Endothelial cell (in vitro differentiated cells): ENCODE results near the gene ACACA. TPM values are rescaled to one million over a fixed set of nuclear protein-coding genes. Genes with fewer than 3 reads are reported as not detected.

Source experiments
- DNase-seq: peaks from one replicate; pipeline ENCODE4 v3.0.0; 2021; ENCODE audit warnings: low spot score
- H3K27ac Mint-ChIP-seq: one replicate; pipeline ENCODE4 v1.8.0; 2021; ENCODE audit warnings: mixed read lengths, inconsistent platforms; ENCODE audit not compliant: unreplicated experiment
- H3K27me3 Mint-ChIP-seq: one replicate; pipeline ENCODE4 v1.8.0; 2021; ENCODE audit warnings: mild to moderate bottlenecking, moderate library complexity, mixed read lengths, inconsistent platforms; ENCODE audit not compliant: unreplicated experiment
- H3K36me3 Mint-ChIP-seq: one replicate; pipeline ENCODE4 v1.8.0; 2021; ENCODE audit warnings: mild to moderate bottlenecking, low read depth, mixed read lengths, inconsistent platforms; ENCODE audit not compliant: unreplicated experiment
- H3K4me1 Mint-ChIP-seq: one replicate; pipeline ENCODE4 v1.8.0; 2021; ENCODE audit warnings: mild to moderate bottlenecking, mixed read lengths, inconsistent platforms; ENCODE audit not compliant: unreplicated experiment
- H3K4me3 Mint-ChIP-seq: one replicate; pipeline ENCODE4 v1.8.0; 2021; ENCODE audit warnings: mild to moderate bottlenecking, mixed read lengths, inconsistent platforms; ENCODE audit not compliant: unreplicated experiment
- H3K9me3 Mint-ChIP-seq: one replicate; pipeline ENCODE4 v1.8.0; 2021; ENCODE audit warnings: mixed read lengths, inconsistent platforms; ENCODE audit not compliant: unreplicated experiment
- CTCF ChIP-seq: fragments of 200-600 bp; sonication (generic); IDR thresholded peaks from one replicate; pipeline ENCODE4 v1.5.0; 2021; ENCODE audit warnings: antibody characterized with exemption; ENCODE audit not compliant: unreplicated experiment
- total RNA-seq: library from RNA; stranded (reverse); fragmentation: NEBNext Ultra II Directional; extraction: Animal tissue kit (Norgen Biotek cat#: 25700); gene quantifications from one replicate; pipeline ENCODE4 v1.2.1, GENCODE V29; 2021; ENCODE audit not compliant: unreplicated experiment

The ACACA gene
- total RNA-seq, 1 donor from 2014 or later = 91.5 TPM

GRCh38 chr17:37214416-37214815 is 192.2 kb downstream of the ACACA start:
- H3K4me1 Mint-ChIP-seq = peaks cover 3% of the 10 kb centered on the region
- H3K27me3 Mint-ChIP-seq = peaks cover 1% of the 10 kb centered on the region
- H3K27ac Mint-ChIP-seq = no peak overlapping the region
- no peak for DNase-seq
- no peaks in the 10 kb centered on the region for H3K9me3 Mint-ChIP-seq
- peaks cover 3% of the 10 kb centered on the region for H3K36me3 Mint-ChIP-seq
- no peak overlapping the region for H3K4me3 Mint-ChIP-seq
- TF ChIP-seq CTCF = no peak

GRCh38 chr17:37213927-37214326 is 192.7 kb downstream of the ACACA start:
- TF ChIP-seq CTCF = no peak
- Mint-ChIP-seq H3K27ac (no peak overlapping the region), H3K36me3 (peaks cover 3% of the 10 kb centered on the region), H3K27me3 (peaks cover 1% of the 10 kb centered on the region), H3K4me1 (peaks cover 2% of the 10 kb centered on the region), H3K4me3 (no peak overlapping the region), H3K9me3 (no peaks in the 10 kb centered on the region)
- DNase-seq = no peak

- H3K27me3 Mint-ChIP-seq = peaks cover 1% of the 10 kb centered on the region
- no peak overlapping the region for H3K4me3 Mint-ChIP-seq
- peaks cover 3% of the 10 kb centered on the region for H3K36me3 Mint-ChIP-seq
- no peaks in the 10 kb centered on the region for H3K4me1 Mint-ChIP-seq
- no peak overlapping the region for H3K27ac Mint-ChIP-seq
- no peak for DNase-seq
- no peaks in the 10 kb centered on the region for H3K9me3 Mint-ChIP-seq
- TF ChIP-seq CTCF = no peak
Measured at GRCh38 chr17:37212179-37212578, 194.5 kb downstream of the ACACA start.

- Mint-ChIP-seq H3K9me3 (no peaks in the 10 kb centered on the region), H3K4me1 (no peaks in the 10 kb centered on the region), H3K27ac (no peak overlapping the region), H3K4me3 (no peak overlapping the region), H3K27me3 (peaks cover 1% of the 10 kb centered on the region), H3K36me3 (peaks cover 3% of the 10 kb centered on the region)
- DNase-seq = no peak
- TF ChIP-seq CTCF = no peak
Measured at GRCh38 chr17:37211136-37211535, 195.5 kb downstream of the ACACA start.

GRCh38 chr17:37207103-37207502 is 199.5 kb downstream of the ACACA start:
- Mint-ChIP-seq H3K4me1 (no peaks in the 10 kb centered on the region), H3K36me3 (peaks cover 8% of the 10 kb centered on the region)
- no peak for TF ChIP-seq CTCF

More at GRCh38 chr17:37207103-37207502, 199.5 kb downstream of the ACACA start:
- no peak overlapping the region for H3K4me3 Mint-ChIP-seq
- H3K27me3 Mint-ChIP-seq = no peaks in the 10 kb centered on the region
- H3K9me3 Mint-ChIP-seq = no peaks in the 10 kb centered on the region
- no peak for DNase-seq
- H3K27ac Mint-ChIP-seq = no peak overlapping the region
